ENCODE measurements around the gene SIAH1. TPM values are rescaled to one million over a fixed set of nuclear protein-coding genes. Genes with fewer than 3 reads are reported as not detected.

Gene SIAH1
- total and polyA plus RNA-seq, 2 of the 8 experiments (the other 6 are each of a cell fraction or from before 2014, with no cell fraction given), result 19.5 to 33.9 TPM

DNA sequence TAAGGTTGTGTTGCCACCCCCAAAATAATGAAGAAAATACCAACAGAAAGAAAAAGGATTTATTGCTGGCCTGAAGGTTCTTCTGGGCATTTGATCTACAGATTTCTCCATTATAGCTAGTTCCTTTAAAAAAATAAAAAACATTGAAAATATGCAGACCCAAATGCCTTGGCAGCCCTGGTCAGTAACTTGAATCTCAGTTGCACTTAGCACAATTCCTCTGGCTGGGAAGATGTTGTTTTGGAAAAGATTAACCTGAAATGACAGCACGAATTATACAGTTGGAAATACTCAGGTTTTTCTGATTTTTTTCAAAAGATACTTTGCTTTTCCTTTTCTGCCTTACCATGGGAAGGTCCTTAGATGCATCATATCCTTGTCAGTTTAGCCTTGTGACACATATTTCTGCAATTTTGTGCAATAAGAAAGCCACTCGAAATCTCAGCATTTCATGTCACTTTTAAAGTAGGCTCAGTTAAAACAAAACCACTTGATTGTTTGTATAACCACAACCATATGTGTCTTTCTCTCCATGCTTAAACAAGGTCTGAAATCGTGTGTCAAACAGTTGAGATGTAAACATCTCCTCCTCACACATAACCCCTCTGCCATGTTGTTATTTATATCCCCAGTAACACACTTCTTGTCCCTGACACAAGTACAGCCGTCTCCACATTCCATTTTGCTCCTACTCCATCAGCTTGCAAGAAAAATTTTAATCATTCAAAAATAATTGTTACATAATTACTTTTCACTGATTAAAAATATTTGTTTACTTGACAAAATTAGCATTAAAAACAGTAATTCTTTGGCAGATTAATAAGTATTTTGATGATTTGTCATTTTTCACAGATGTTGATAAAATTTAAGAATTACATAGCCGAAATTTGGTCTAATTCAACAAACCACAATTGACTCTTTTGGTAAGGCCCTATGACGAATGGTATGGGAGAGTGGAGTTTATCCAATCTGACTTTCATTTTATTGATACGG is 61.1 kb downstream of the SIAH1 start:
- Histone ChIP-seq H3K14ac (ENCODE audit: insufficient read length) (no peak overlapping the region), H2BK12ac (ENCODE audit: low read depth, low read length) (no peak overlapping the region), H3K36me3 (ENCODE audit: control insufficient read depth in 2 of 4, insufficient read depth in 4 of 4, low read length in 3 of 4) (no peaks in the 10 kb centered on the region), H3K27ac (ENCODE audit: low read depth, low read length) (no peak overlapping the region), H2BK20ac (ENCODE audit: low read length) (no peak overlapping the region), H3K27me3 (replicated peaks in 1 of 4; ENCODE audit: control insufficient read depth in 3 of 4, extremely low read depth in 1 of 4, insufficient read depth in 3 of 4, low read length in 3 of 4) (no peaks in the 10 kb centered on the region), H2AK5ac (ENCODE audit: low read depth, low read length) (no peak overlapping the region), H3K9ac (replicated peaks in 1 of 4; ENCODE audit: extremely low read depth in 1 of 4, low read depth in 3 of 4, low read length in 3 of 4) (no peak overlapping the region), H4K5ac (ENCODE audit: insufficient read length, low read depth, low read length) (no peak overlapping the region), H4K91ac (replicated peaks; ENCODE audit: insufficient read length, low read length) (no peak overlapping the region), H3K18ac (ENCODE audit: extremely low read depth, low read length) (no peak overlapping the region), H4K8ac (ENCODE audit: extremely low read depth, insufficient read depth, low read length) (no peak overlapping the region), H3K4me1 (replicated peaks in 1 of 4; ENCODE audit: control insufficient read depth in 3 of 4, insufficient read depth in 4 of 4, low read length in 3 of 4) (peaks cover 0 to 2% (median 0%) of the 10 kb centered on the region in 4 experiments; a peak in 1 of 7 replicates), H3K9me3 (ENCODE audit: insufficient read depth in 2 of 2, low read depth in 1 of 2, low read length in 1 of 2) (no peaks in the 10 kb centered on the region), H3K23ac (ENCODE audit: insufficient read length) (no peak overlapping the region), H2BK120ac (replicated peaks; ENCODE audit: low read depth, low read length) (no peak overlapping the region), H3K4me2 (ENCODE audit: insufficient read depth in 1 of 2, low read depth in 2 of 2, low read length in 2 of 2) (no peak overlapping the region), H2BK5ac (ENCODE audit: low read depth, low read length) (no peak overlapping the region), H3K4me3 (ENCODE audit: extremely low read depth in 1 of 4, insufficient read depth in 2 of 4, low read depth in 3 of 4, low read length in 4 of 4) (no peak overlapping the region), H3K56ac (replicated peaks; ENCODE audit: insufficient read length, low read depth, low read length) (no peak overlapping the region), H4K20me1 (replicated peaks in 1 of 2; ENCODE audit: control insufficient read depth in 1 of 2, insufficient read depth in 2 of 2, low read length in 2 of 2) (no peaks in the 10 kb centered on the region), H2BK15ac (ENCODE audit: low read length) (no peak overlapping the region), H2AFZ (ENCODE audit: low read length) (no peak overlapping the region), H3K79me2 (ENCODE audit: control insufficient read depth in 1 of 2, insufficient read depth in 2 of 2, low read length in 2 of 2) (no peaks in the 10 kb centered on the region), H3K23me2 (ENCODE audit: low read depth, low read length) (no peaks in the 10 kb centered on the region), H3K79me1 (ENCODE audit: low read depth, low read length) (no peaks in the 10 kb centered on the region), H3K4ac (replicated peaks; ENCODE audit: insufficient read length, low read depth, low read length) (no peak overlapping the region)
- WGBS, 2 experiments (ENCODE audit: extremely low coverage in 1 of 2, insufficient coverage in 1 of 2, insufficient read length in 1 of 2, insufficient replicate concordance in 2 of 2, low coverage in 1 of 2, low lambda C conversion rate in 2 of 2, missing lambda C conversion rate in 1 of 2), result 88% methylated on average over 7 of the region's 7 CpGs; no CpG with 5 or more reads in 1 of the 2 experiments
- FAIRE-seq (no peak), DNase-seq (ENCODE audit: low read depth in 1 of 2, low spot score in 2 of 2) (no peak)
- ChIA-PET CTCF (ENCODE audit: partially characterized antibody) (interaction anchor here (0.9 to 2.6 kb wide), 2 partner anchors 10 to 208 kb away, joined by 3 to 6 read pairs; no protein-coding TSS in a partner anchor), POLR2A (ENCODE audit: partially characterized antibody) (no interaction called here)
- TF ChIP-seq CBX5 (IDR thresholded peaks at IDR 0.05; ENCODE audit: low read depth, low read length) (no peak), BCL11A (IDR thresholded peaks at IDR 0.05; ENCODE audit: low read depth in 2 of 2, low read length in 2 of 2) (no peak), JUND (IDR thresholded peaks at IDR 0.05; ENCODE audit: low read length) (no peak), RXRA (IDR thresholded peaks at IDR 0.05; ENCODE audit: insufficient read depth, low read depth, low read length) (no peak), ZNF274 (IDR thresholded peaks at IDR 0.05; ENCODE audit: borderline replicate concordance, extremely low read depth, low read length) (no peak), KDM4A (IDR thresholded peaks at IDR 0.05; ENCODE audit: low read depth, low read length, severe bottlenecking) (no peak)
- TF ChIP-seq, protein P1, sequence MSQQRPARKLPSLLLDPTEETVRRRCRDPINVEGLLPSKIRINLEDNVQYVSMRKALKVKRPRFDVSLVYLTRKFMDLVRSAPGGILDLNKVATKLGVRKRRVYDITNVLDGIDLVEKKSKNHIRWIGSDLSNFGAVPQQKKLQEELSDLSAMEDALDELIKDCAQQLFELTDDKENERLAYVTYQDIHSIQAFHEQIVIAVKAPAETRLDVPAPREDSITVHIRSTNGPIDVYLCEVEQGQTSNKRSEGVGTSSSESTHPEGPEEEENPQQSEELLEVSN (IDR thresholded peaks at IDR 0.05), result no peak

Measured in H1 (cell line).